HEK293 (cell line): ENCODE measurements around the gene SLC8A1.

Experiments
- CTCF ChIA-PET: fragments of 350-600 bp; formaldehyde crosslinking; extraction: SDS; loops from one replicate; lab custom pipeline; 2021; ENCODE audit warnings: antibody characterized with exemption; lab: Yijun Ruan, JAX
- POLR2A ChIA-PET: fragments of 300-600 bp; formaldehyde crosslinking; extraction: SDS; loops from one replicate; lab custom pipeline; 2020; ENCODE audit warnings: antibody characterized with exemption, inconsistent platforms; lab: Yijun Ruan, JAX
- H3K27ac ChIP-seq: fragments of 200-500 bp; sonication (Bioruptor generic); 2 replicates; pipeline ENCODE4 v1.5.1; 2014; ENCODE audit warnings: low read depth, low read length, control low read depth, inconsistent platforms; ENCODE audit errors: extremely low read depth
- H3K36me3 ChIP-seq, 2 experiments: fragments of 200-500 bp in 1 of 2; sonication (Bioruptor generic) in 1 of 2; 1 replicate in 1 of 2; 2 replicates in 1 of 2; pipeline ENCODE4 v1.5.1; 2014 to 2017; ENCODE audit warnings: inconsistent platforms in 2 of 2, low read length in 2 of 2; ENCODE audit not compliant: control insufficient read depth in 2 of 2, insufficient read depth in 1 of 2
- H3K4me1 ChIP-seq: fragments of 200-500 bp; sonication (Bioruptor generic); 2 replicates; pipeline ENCODE4 v1.5.1; 2014; ENCODE audit warnings: mild to moderate bottlenecking, low read length, inconsistent platforms; ENCODE audit not compliant: control insufficient read depth, insufficient read depth
- H3K4me3 ChIP-seq: 2 replicates; pipeline ENCODE4 v1.5.1; 2011; ENCODE audit warnings: low read depth, mild to moderate bottlenecking, control low read depth, low read length, moderate library complexity
- H3K9me3 ChIP-seq: fragments of 200-500 bp; sonication (Bioruptor generic); 2 replicates; pipeline ENCODE4 v1.5.1; 2014; ENCODE audit warnings: low read depth, low read length, inconsistent platforms; ENCODE audit not compliant: control insufficient read depth, insufficient read depth
- EGR2 ChIP-seq: fragments of 450-650 bp; formaldehyde crosslinking; IDR thresholded peaks from 2 replicates; pipeline ENCODE4 v1.5.1; 2016; ENCODE audit warnings: low read depth, missing biosample characterization, missing genetic modification characterization
- KLF10 ChIP-seq: fragments of 450-650 bp; IDR thresholded peaks from 2 replicates; pipeline ENCODE4 v1.5.1; 2018; ENCODE audit warnings: missing biosample characterization, mild to moderate bottlenecking, missing genetic modification characterization
- MYNN ChIP-seq: fragments of 450-650 bp; formaldehyde crosslinking; IDR thresholded peaks from 2 replicates; pipeline ENCODE4 v1.5.1; 2016; ENCODE audit warnings: missing biosample characterization, missing genetic modification characterization, borderline replicate concordance
- OSR2 ChIP-seq: fragments of 450-650 bp; formaldehyde crosslinking; IDR thresholded peaks from 2 replicates; pipeline ENCODE4 v1.5.1; 2016; ENCODE audit warnings: missing biosample characterization, missing genetic modification characterization
- SALL2 ChIP-seq: fragments of 450-650 bp; formaldehyde crosslinking; IDR thresholded peaks from 2 replicates; pipeline ENCODE4 v1.5.0; 2017; ENCODE audit warnings: missing biosample characterization, mild to moderate bottlenecking, missing genetic modification characterization, borderline replicate concordance
- ZBTB17 ChIP-seq: fragments of 450-650 bp; formaldehyde crosslinking; IDR thresholded peaks from 2 replicates; pipeline ENCODE4 v1.5.1; 2016; ENCODE audit warnings: missing biosample characterization, missing genetic modification characterization
- ZFHX2 ChIP-seq: fragments of 450-650 bp; formaldehyde crosslinking; conservative IDR thresholded peaks from 2 replicates; pipeline ENCODE4 v1.5.1; 2016; ENCODE audit warnings: missing biosample characterization, missing genetic modification characterization
- ZNF391 ChIP-seq: fragments of 450-650 bp; formaldehyde crosslinking; IDR thresholded peaks from 2 replicates; pipeline ENCODE4 v1.5.1; 2016; ENCODE audit warnings: low read depth, missing biosample characterization, missing genetic modification characterization, borderline replicate concordance
- ZNF416 ChIP-seq: fragments of 450-650 bp; formaldehyde crosslinking; IDR thresholded peaks from 2 replicates; pipeline ENCODE4 v1.5.1; 2016; ENCODE audit warnings: missing biosample characterization, missing genetic modification characterization
- ZNF623 ChIP-seq: fragments of 450-650 bp; formaldehyde crosslinking; IDR thresholded peaks from 2 replicates; pipeline ENCODE4 v1.5.1; 2016; ENCODE audit warnings: missing biosample characterization, missing genetic modification characterization
- ZNF629 ChIP-seq: fragments of 450-650 bp; formaldehyde crosslinking; IDR thresholded peaks from 2 replicates; pipeline ENCODE4 v1.5.1; 2017; ENCODE audit warnings: missing biosample characterization, missing genetic modification characterization
- ZNF837 ChIP-seq: fragments of 450-650 bp; formaldehyde crosslinking; IDR thresholded peaks from 2 replicates; pipeline ENCODE4 v1.5.1; 2016; ENCODE audit warnings: missing biosample characterization, missing genetic modification characterization
- TF ChIP-seq, protein P1 (sequence below): fragments of 450-650 bp; formaldehyde crosslinking; IDR thresholded peaks from 2 replicates; pipeline ENCODE4 v1.5.1; 2016; ENCODE audit warnings: missing biosample characterization, missing genetic modification characterization
- TF ChIP-seq, protein P2 (sequence below): fragments of 450-650 bp; formaldehyde crosslinking; IDR thresholded peaks from 2 replicates; pipeline ENCODE4 v1.5.1; 2016; ENCODE audit warnings: missing biosample characterization, missing genetic modification characterization
- TF ChIP-seq, protein P3 (sequence below): fragments of 450-650 bp; formaldehyde crosslinking; IDR thresholded peaks from 2 replicates; pipeline ENCODE4 v1.5.1; 2016; ENCODE audit warnings: missing biosample characterization, missing genetic modification characterization
- TF ChIP-seq, protein P4 (sequence below): fragments of 450-650 bp; formaldehyde crosslinking; IDR thresholded peaks from 2 replicates; pipeline ENCODE4 v1.5.1; 2017; ENCODE audit warnings: missing biosample characterization, missing genetic modification characterization
- TF ChIP-seq, protein P5 (sequence below): fragments of 450-650 bp; formaldehyde crosslinking; IDR thresholded peaks from 2 replicates; pipeline ENCODE4 v1.5.1; 2016; ENCODE audit warnings: missing biosample characterization, missing genetic modification characterization
- TF ChIP-seq, protein P6 (sequence below): fragments of 450-650 bp; formaldehyde crosslinking; IDR thresholded peaks from 2 replicates; pipeline ENCODE4 v1.5.1; 2016; ENCODE audit warnings: missing biosample characterization, missing genetic modification characterization
- TF ChIP-seq, protein P7 (sequence below): fragments of 450-650 bp; formaldehyde crosslinking; IDR thresholded peaks from 2 replicates; pipeline ENCODE4 v1.5.1; 2016; ENCODE audit warnings: missing biosample characterization, missing genetic modification characterization
- TF ChIP-seq, protein P8 (sequence below): fragments of 450-650 bp; formaldehyde crosslinking; IDR thresholded peaks from 2 replicates; pipeline ENCODE4 v1.5.1; 2017; ENCODE audit warnings: missing biosample characterization, missing genetic modification characterization

Gene SLC8A1

DNA sequence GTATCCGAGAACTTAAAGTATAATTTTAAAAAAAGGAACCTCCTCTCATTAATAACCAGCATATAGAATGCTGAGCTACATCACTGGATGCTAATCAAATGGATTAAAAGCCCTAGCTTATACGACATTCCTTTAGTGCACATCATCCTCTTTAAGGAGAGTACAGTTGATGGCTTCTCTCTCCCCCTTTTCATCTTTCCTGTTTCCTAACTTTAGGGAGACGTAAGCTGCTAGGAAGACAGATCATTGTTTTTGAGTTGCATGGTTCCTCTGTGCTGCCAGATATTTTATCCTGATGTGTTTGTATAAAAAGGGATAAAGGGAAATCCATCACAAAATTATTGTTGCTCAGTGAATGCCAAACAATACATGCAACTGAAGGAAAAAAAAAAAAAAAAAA is 94.2 kb downstream of the SLC8A1 start:
- ChIA-PET CTCF (no interaction called here), POLR2A (no interaction called here)
- H3K4me1 ChIP-seq, result no peaks in the 10 kb centered on the region
- H3K4me3 ChIP-seq, result no peak overlapping the region
- H3K36me3 ChIP-seq, result no peaks in the 10 kb centered on the region
- TF ChIP-seq ZBTB17 (tag by site-specific recombination) (no peak), KLF10 (tag by site-specific recombination) (no peak), ZNF837 (tag by site-specific recombination) (no peak), MYNN (tag by site-specific recombination) (no peak), SALL2 (no peak)
- TF ChIP-seq, protein P1, sequence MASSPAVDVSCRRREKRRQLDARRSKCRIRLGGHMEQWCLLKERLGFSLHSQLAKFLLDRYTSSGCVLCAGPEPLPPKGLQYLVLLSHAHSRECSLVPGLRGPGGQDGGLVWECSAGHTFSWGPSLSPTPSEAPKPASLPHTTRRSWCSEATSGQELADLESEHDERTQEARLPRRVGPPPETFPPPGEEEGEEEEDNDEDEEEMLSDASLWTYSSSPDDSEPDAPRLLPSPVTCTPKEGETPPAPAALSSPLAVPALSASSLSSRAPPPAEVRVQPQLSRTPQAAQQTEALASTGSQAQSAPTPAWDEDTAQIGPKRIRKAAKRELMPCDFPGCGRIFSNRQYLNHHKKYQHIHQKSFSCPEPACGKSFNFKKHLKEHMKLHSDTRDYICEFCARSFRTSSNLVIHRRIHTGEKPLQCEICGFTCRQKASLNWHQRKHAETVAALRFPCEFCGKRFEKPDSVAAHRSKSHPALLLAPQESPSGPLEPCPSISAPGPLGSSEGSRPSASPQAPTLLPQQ (tag by site-specific recombination), result no peak
- TF ChIP-seq, protein P2, sequence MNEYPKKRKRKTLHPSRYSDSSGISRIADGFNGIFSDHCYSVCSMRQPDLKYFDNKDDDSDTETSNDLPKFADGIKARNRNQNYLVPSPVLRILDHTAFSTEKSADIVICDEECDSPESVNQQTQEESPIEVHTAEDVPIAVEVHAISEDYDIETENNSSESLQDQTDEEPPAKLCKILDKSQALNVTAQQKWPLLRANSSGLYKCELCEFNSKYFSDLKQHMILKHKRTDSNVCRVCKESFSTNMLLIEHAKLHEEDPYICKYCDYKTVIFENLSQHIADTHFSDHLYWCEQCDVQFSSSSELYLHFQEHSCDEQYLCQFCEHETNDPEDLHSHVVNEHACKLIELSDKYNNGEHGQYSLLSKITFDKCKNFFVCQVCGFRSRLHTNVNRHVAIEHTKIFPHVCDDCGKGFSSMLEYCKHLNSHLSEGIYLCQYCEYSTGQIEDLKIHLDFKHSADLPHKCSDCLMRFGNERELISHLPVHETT, result no peak
- TF ChIP-seq, protein P3, sequence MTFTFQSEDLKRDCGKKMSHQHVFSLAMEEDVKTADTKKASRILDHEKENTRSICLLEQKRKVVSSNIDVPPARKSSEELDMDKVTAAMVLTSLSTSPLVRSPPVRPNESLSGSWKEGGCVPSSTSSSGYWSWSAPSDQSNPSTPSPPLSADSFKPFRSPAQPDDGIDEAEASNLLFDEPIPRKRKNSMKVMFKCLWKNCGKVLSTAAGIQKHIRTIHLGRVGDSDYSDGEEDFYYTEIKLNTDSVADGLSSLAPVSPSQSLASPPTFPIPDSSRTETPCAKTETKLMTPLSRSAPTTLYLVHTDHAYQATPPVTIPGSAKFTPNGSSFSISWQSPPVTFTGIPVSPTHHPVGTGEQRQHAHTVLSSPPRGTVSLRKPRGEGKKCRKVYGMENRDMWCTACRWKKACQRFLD (tag by site-specific recombination), result no peak
- H3K27ac ChIP-seq, result no peak overlapping the region
- no peaks in the 10 kb centered on the region for H3K9me3 ChIP-seq

DNA sequence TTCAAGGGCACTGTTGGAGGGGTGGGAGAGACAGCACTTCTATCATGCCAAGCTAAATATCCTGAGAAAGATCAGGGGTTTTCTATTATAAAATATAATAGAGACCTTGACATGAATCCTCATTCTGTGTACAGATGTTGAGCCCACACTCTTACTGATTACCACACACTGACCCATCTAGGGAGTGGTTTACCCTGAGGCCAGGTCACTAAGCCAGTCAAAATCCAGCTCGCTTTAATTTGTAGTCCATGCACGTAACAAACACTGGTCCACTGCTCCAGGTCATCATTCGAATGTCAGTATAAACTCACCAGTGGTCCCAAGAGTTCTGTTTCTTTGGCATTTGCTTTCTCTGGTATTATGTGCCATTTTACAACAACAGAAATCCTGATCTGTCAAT is 96.4 kb downstream of the SLC8A1 start:
- ChIA-PET POLR2A (no interaction called here), CTCF (no interaction called here)
- TF ChIP-seq, protein P4, sequence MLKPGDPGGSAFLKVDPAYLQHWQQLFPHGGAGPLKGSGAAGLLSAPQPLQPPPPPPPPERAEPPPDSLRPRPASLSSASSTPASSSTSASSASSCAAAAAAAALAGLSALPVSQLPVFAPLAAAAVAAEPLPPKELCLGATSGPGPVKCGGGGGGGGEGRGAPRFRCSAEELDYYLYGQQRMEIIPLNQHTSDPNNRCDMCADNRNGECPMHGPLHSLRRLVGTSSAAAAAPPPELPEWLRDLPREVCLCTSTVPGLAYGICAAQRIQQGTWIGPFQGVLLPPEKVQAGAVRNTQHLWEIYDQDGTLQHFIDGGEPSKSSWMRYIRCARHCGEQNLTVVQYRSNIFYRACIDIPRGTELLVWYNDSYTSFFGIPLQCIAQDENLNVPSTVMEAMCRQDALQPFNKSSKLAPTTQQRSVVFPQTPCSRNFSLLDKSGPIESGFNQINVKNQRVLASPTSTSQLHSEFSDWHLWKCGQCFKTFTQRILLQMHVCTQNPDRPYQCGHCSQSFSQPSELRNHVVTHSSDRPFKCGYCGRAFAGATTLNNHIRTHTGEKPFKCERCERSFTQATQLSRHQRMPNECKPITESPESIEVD, result no peak
- TF ChIP-seq EGR2 (tag by site-specific recombination) (no peak), ZNF391 (tag by site-specific recombination) (no peak), ZNF416 (no peak), ZNF623 (tag by site-specific recombination) (no peak), ZFHX2 (tag by site-specific recombination) (no peak), ZNF629 (tag by site-specific recombination) (no peak), OSR2 (tag by site-specific recombination) (no peak)
- TF ChIP-seq, protein P5, sequence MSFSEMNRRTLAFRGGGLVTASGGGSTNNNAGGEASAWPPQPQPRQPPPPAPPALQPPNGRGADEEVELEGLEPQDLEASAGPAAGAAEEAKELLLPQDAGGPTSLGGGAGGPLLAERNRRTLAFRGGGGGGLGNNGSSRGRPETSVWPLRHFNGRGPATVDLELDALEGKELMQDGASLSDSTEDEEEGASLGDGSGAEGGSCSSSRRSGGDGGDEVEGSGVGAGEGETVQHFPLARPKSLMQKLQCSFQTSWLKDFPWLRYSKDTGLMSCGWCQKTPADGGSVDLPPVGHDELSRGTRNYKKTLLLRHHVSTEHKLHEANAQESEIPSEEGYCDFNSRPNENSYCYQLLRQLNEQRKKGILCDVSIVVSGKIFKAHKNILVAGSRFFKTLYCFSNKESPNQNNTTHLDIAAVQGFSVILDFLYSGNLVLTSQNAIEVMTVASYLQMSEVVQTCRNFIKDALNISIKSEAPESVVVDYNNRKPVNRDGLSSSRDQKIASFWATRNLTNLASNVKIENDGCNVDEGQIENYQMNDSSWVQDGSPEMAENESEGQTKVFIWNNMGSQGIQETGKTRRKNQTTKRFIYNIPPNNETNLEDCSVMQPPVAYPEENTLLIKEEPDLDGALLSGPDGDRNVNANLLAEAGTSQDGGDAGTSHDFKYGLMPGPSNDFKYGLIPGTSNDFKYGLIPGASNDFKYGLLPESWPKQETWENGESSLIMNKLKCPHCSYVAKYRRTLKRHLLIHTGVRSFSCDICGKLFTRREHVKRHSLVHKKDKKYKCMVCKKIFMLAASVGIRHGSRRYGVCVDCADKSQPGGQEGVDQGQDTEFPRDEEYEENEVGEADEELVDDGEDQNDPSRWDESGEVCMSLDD (tag by site-specific recombination), result no peak
- TF ChIP-seq, protein P6, sequence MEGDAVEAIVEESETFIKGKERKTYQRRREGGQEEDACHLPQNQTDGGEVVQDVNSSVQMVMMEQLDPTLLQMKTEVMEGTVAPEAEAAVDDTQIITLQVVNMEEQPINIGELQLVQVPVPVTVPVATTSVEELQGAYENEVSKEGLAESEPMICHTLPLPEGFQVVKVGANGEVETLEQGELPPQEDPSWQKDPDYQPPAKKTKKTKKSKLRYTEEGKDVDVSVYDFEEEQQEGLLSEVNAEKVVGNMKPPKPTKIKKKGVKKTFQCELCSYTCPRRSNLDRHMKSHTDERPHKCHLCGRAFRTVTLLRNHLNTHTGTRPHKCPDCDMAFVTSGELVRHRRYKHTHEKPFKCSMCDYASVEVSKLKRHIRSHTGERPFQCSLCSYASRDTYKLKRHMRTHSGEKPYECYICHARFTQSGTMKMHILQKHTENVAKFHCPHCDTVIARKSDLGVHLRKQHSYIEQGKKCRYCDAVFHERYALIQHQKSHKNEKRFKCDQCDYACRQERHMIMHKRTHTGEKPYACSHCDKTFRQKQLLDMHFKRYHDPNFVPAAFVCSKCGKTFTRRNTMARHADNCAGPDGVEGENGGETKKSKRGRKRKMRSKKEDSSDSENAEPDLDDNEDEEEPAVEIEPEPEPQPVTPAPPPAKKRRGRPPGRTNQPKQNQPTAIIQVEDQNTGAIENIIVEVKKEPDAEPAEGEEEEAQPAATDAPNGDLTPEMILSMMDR (tag by site-specific recombination), result no peak
- TF ChIP-seq, protein P7, sequence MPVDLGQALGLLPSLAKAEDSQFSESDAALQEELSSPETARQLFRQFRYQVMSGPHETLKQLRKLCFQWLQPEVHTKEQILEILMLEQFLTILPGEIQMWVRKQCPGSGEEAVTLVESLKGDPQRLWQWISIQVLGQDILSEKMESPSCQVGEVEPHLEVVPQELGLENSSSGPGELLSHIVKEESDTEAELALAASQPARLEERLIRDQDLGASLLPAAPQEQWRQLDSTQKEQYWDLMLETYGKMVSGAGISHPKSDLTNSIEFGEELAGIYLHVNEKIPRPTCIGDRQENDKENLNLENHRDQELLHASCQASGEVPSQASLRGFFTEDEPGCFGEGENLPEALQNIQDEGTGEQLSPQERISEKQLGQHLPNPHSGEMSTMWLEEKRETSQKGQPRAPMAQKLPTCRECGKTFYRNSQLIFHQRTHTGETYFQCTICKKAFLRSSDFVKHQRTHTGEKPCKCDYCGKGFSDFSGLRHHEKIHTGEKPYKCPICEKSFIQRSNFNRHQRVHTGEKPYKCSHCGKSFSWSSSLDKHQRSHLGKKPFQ (tag by site-specific recombination), result no peak
- TF ChIP-seq, protein P8, sequence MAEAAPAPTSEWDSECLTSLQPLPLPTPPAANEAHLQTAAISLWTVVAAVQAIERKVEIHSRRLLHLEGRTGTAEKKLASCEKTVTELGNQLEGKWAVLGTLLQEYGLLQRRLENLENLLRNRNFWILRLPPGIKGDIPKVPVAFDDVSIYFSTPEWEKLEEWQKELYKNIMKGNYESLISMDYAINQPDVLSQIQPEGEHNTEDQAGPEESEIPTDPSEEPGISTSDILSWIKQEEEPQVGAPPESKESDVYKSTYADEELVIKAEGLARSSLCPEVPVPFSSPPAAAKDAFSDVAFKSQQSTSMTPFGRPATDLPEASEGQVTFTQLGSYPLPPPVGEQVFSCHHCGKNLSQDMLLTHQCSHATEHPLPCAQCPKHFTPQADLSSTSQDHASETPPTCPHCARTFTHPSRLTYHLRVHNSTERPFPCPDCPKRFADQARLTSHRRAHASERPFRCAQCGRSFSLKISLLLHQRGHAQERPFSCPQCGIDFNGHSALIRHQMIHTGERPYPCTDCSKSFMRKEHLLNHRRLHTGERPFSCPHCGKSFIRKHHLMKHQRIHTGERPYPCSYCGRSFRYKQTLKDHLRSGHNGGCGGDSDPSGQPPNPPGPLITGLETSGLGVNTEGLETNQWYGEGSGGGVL (tag by site-specific recombination), result no peak
- Histone ChIP-seq H3K36me3 (no peaks in the 10 kb centered on the region), H3K4me3 (no peak overlapping the region), H3K4me1 (no peaks in the 10 kb centered on the region), H3K27ac (no peak overlapping the region), H3K9me3 (no peaks in the 10 kb centered on the region)
